ENCODE data around the gene EBI3.
"Not testable (repeated sequence)": the region's sequence is repeated elsewhere in the genome, so short reads cannot be mapped to it uniquely, and the experiment has no call there.

The EBI3 gene

GRCh38 chr19:4267101-4267900 lies 38.0 kb downstream of the EBI3 start:
- peaks cover 6% of the 10 kb centered on the region for H3K36me3 ChIP-seq (replicated peaks)
- H3K27me3 ChIP-seq (ENCODE audit: low read depth) = no peaks in the 10 kb centered on the region
- peak; percentile 54 to 82 for DNase-seq (ENCODE audit: low spot score in 2 of 2)
- H3K4me1 ChIP-seq = no peaks in the 10 kb centered on the region
- no peaks in the 10 kb centered on the region for H3K9me3 ChIP-seq
- in situ Hi-C loops (cut with MboI; ENCODE audit: low sequenced_read_pairs) = loop anchor here (5.0 kb wide), 1 partner anchor 85 kb away; no protein-coding TSS in a partner anchor
- H3K4me3 ChIP-seq = no peak overlapping the region

DNA sequence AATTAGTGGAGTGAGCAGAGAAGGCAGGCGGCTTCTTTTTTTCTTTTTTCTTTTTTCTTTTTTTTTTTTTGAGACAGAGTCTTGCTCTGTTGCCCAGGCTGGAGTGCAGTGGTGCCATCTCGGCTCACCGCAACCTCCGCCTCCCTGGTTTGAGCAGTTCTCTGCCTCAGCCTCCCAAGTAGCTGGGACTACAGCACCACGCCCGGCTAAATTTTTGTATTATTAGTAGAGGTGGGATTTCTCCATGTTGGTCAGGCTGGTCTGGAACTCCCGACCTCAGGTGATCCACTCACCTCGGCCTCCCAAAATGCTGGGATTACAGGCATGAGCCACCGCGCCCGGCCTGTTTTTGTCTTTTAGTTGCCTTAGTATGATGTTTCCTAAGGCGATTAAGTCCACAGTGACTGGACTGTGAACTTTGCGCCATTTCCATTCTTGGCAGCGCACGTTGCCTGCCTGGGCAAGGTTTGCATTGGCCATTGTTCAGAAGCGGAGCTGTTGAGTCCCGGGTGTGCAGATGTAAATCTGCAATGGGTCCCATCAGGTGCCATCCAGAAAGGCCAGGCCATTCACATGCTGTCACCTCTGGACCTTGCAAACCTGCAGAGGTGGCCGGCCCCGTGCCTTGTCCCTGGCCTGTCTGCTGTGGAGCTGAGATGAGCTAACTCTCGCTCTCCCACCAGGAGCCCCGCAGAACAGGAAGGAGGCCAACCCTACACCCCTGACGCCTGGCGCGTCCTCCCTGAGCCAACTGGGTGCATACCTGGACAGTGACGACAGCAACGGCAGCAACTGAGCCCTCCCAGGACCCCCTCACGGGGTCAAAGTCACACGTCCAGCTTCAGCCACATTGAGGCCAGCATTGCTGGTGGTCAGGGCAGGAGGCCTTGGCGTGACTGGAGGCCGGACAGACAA lies 38.8 kb downstream of the EBI3 start:
- Histone ChIP-seq H3K4me3 (no peak overlapping the region), H3K4me1 (no peaks in the 10 kb centered on the region), H3K36me3 (replicated peaks) (peaks cover 6% of the 10 kb centered on the region), H3K9me3 (no peaks in the 10 kb centered on the region), H3K27me3 (ENCODE audit: low read depth) (no peaks in the 10 kb centered on the region)
- DNase-seq (ENCODE audit: low spot score in 2 of 2) = no peak
- in situ Hi-C loops (cut with MboI; ENCODE audit: low sequenced_read_pairs) = loop anchor here (5.0 kb wide), 1 partner anchor 84 kb away; no protein-coding TSS in a partner anchor

DNA sequence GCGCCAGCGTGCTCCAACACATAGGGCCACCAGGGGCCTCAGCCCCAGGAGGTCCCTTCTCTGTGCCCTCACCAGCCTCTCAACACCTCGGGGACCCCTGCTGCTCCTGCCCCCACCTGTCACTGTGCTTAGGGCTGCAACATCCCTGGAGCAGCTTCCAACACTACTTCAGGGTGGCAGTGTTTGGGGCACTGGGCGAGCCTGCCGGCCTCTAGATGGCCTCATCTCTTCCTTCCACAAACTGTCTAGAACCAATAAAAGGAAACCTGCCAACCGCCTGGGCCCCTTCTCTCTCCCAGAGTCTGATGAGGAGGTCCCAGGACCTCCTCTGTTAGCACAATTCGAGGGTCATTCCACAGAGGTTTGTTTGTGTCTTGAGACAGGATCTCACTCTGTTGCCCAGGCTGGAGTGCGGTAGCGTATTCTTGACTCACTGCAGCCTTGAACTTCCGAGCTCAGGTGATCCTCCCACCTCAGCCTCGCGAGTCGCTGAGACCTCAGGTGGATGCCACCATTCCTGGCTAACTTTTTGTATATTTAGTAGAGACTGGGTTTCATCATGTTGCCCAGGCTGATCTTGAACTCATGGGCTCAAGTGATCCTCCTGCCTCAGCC lies 39.6 kb downstream of the EBI3 start:
- H3K27me3 ChIP-seq (ENCODE audit: low read depth) = no peaks in the 10 kb centered on the region
- H3K9me3 ChIP-seq = no peaks in the 10 kb centered on the region
- in situ Hi-C loops (cut with MboI; ENCODE audit: low sequenced_read_pairs) = loop anchor here (5.0 kb wide), 1 partner anchor 83 kb away; no protein-coding TSS in a partner anchor
- no peak for DNase-seq (ENCODE audit: low spot score in 2 of 2)
- no peak overlapping the region for H3K4me3 ChIP-seq
- H3K36me3 ChIP-seq (replicated peaks) = peaks cover 6% of the 10 kb centered on the region
- H3K4me1 ChIP-seq = no peaks in the 10 kb centered on the region

DNA sequence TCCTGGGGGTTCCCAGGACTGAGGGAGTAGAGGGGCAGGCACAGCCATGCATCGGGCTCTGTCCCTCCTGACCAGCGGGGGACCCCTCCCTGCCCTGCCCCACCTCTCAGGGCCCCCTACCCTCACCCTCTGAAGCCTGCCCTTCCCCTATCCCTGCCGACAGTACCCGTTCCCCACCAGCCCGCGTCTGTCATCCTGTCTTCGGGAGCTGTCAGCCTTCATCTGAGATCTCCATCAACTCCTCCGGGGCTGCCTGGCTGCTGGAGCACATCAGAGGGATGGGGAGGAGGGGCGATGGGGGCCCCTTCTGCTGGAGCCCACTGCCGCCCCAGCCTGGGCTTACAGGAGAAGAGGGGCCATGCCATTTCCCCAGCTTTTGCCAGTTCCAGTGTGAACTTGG lies 43.6 kb downstream of the EBI3 start:
- no peak overlapping the region for H3K4me3 ChIP-seq
- H3K36me3 ChIP-seq (replicated peaks) = peaks cover 6% of the 10 kb centered on the region
- no peaks in the 10 kb centered on the region for H3K4me1 ChIP-seq
- peaks cover 3% of the 10 kb centered on the region for H3K27me3 ChIP-seq (ENCODE audit: low read depth)
- no peaks in the 10 kb centered on the region for H3K9me3 ChIP-seq
- in situ Hi-C loops (cut with MboI; ENCODE audit: low sequenced_read_pairs) = no loop called here
- DNase-seq (ENCODE audit: low spot score in 2 of 2) = no peak

DNA sequence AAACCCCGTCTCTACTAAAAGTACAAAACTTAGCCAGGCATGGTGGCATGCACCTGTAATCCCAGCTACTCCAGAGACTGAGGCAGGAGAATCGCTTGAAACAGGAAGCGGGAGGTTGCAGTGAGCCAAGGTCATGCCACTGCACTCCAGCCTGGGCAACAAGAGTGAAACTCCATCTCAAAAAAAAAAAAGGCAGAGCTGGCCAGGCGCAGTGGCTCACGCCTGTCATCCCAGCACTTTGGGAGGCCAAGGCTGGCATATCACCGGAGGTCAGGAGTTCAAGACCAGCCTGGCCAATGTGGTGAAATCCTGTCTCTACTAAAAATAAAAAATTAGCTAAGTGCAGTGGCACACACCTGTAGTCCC lies 45.0 kb downstream of the EBI3 start:
- in situ Hi-C loops (cut with MboI; ENCODE audit: low sequenced_read_pairs); H3K4me1 ChIP-seq; H3K4me3 ChIP-seq; DNase-seq (ENCODE audit: low spot score in 2 of 2); H3K36me3 ChIP-seq (replicated peaks); H3K9me3 ChIP-seq: not testable (repeated sequence)
- H3K27me3 ChIP-seq (ENCODE audit: low read depth) = peaks cover 13% of the 10 kb centered on the region

- H3K4me1 ChIP-seq = no peaks in the 10 kb centered on the region
- peak in 1 of 2 experiments; percentile 26 for DNase-seq (ENCODE audit: low spot score in 2 of 2)
- in situ Hi-C loops (cut with MboI; ENCODE audit: low sequenced_read_pairs) = no loop called here
- no peaks in the 10 kb centered on the region for H3K9me3 ChIP-seq
- no peak overlapping the region for H3K4me3 ChIP-seq
- H3K36me3 ChIP-seq (replicated peaks) = no peaks in the 10 kb centered on the region
- peaks cover 40% of the 10 kb centered on the region for H3K27me3 ChIP-seq (ENCODE audit: low read depth)
Observed at GRCh38 chr19:4277191-4277696, 47.9 kb downstream of the EBI3 start.

GRCh38 chr19:4278010-4278409 lies 48.7 kb downstream of the EBI3 start:
- Histone ChIP-seq H3K36me3 (replicated peaks) (no peaks in the 10 kb centered on the region), H3K4me3 (no peak overlapping the region), H3K4me1 (no peaks in the 10 kb centered on the region), H3K9me3 (no peaks in the 10 kb centered on the region), H3K27me3 (ENCODE audit: low read depth) (peaks cover 48% of the 10 kb centered on the region)
- no peak for DNase-seq (ENCODE audit: low spot score in 2 of 2)
- in situ Hi-C loops (cut with MboI; ENCODE audit: low sequenced_read_pairs) = no loop called here

- Histone ChIP-seq H3K4me1 (no peaks in the 10 kb centered on the region), H3K9me3 (no peaks in the 10 kb centered on the region), H3K27me3 (ENCODE audit: low read depth) (peaks cover 52% of the 10 kb centered on the region), H3K36me3 (replicated peaks) (no peaks in the 10 kb centered on the region), H3K4me3 (no peak within 1 kb of the TSS; the same call in 1 of the 2 replicates)
- in situ Hi-C loops (cut with MboI; ENCODE audit: low sequenced_read_pairs) = no loop called here
- no peak for DNase-seq (ENCODE audit: low spot score in 2 of 2)
Observed at GRCh38 chr19:4278419-4279266, 49.3 kb downstream of the EBI3 start, which contains the start of gene SHD. Gene SHD (plus strand): TSS chr19:4279266. CDS start chr19:4280064, 798 bp downstream.

- in situ Hi-C loops (cut with MboI; ENCODE audit: low sequenced_read_pairs) = no loop called here
Observed at GRCh38 chr19:4279267-4279529, 49.9 kb downstream of the EBI3 start.

DNA sequence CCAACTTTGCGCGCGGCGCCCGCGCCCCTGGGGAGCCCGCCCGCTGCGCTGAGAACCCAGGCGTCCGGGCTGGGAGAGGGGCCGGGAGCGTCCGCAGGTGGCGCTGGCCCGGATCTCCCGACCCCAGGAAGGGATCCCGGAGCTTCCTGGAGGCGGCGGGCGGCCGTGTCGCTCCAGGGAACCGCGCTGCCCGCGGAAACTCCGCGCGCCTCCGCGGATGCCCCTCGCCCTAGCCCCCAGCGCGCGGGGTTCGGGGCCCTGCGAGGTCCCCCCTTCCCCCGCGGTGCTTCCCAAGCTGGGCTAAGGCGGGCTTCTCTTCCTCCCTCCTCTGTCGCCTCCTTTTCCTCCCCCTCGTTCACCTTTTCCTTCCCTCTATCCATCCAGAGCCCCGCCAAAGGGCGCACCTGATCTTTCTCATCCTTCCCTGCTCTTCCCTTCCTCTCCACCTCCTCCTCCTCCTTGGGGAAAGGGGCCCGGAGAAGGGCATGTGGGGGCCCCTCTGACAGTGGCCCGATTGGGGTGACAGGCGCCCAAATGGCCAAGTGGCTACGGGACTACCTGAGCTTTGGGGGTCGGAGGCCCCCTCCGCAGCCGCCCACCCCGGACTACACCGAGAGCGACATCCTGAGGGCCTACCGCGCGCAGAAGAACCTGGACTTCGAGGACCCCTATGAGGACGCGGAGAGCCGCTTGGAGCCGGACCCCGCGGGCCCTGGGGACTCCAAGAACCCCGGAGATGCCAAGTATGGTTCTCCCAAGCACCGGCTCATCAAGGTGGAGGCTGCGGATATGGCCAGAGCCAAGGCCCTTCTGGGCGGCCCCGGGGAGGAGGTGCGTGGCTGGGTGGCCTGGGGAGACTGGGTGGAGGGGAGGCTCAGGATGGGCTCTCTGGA lies 50.5 kb downstream of the EBI3 start:
- DNase-seq (ENCODE audit: low spot score in 2 of 2) = peak in 1 of 2 experiments; percentile 27
- in situ Hi-C loops (cut with MboI; ENCODE audit: low sequenced_read_pairs) = no loop called here
- Histone ChIP-seq H3K36me3 (replicated peaks) (no peaks in the 10 kb centered on the region), H3K4me3 (no peak overlapping the region; the same call in 1 of the 2 replicates), H3K9me3 (no peaks in the 10 kb centered on the region), H3K27me3 (ENCODE audit: low read depth) (peaks cover 56% of the 10 kb centered on the region), H3K4me1 (no peaks in the 10 kb centered on the region)

More at GRCh38 chr19:4279267-4279529, 49.9 kb downstream of the EBI3 start:
- peaks cover 55% of the 10 kb centered on the region for H3K27me3 ChIP-seq (ENCODE audit: low read depth)
- no peak overlapping the region; the same call in 1 of the 2 replicates for H3K4me3 ChIP-seq
- no peaks in the 10 kb centered on the region for H3K4me1 ChIP-seq
- no peak for DNase-seq (ENCODE audit: low spot score in 2 of 2)
- H3K36me3 ChIP-seq (replicated peaks) = no peaks in the 10 kb centered on the region
- H3K9me3 ChIP-seq = no peaks in the 10 kb centered on the region

GRCh38 chr19:4284176-4284958 lies 55.0 kb downstream of the EBI3 start:
- peak; percentile 65 to 88 for DNase-seq (ENCODE audit: low spot score in 2 of 2)
- H3K36me3 ChIP-seq (replicated peaks) = no peaks in the 10 kb centered on the region
- peak overlapping the region; percentile 6; the same call in 1 of the 2 replicates for H3K4me3 ChIP-seq
- H3K4me1 ChIP-seq = no peaks in the 10 kb centered on the region
- in situ Hi-C loops (cut with MboI; ENCODE audit: low sequenced_read_pairs) = no loop called here
- peaks cover 47% of the 10 kb centered on the region for H3K27me3 ChIP-seq (ENCODE audit: low read depth)
- H3K9me3 ChIP-seq = no peaks in the 10 kb centered on the region

Data from HAP-1 (cell line).